ENCODE results near the gene DDX49. TPM values are rescaled to one million over a fixed set of nuclear protein-coding genes. Genes with fewer than 3 reads are reported as not detected.

DDX49 gene
- total and polyA plus RNA-seq, 4 donors, result 13.2 to 36.1 (median 29.2) TPM

GRCh38 chr19:18941628-18942354 is 22.3 kb downstream of the DDX49 start (continued):
- TF ChIP-seq, protein P1, sequence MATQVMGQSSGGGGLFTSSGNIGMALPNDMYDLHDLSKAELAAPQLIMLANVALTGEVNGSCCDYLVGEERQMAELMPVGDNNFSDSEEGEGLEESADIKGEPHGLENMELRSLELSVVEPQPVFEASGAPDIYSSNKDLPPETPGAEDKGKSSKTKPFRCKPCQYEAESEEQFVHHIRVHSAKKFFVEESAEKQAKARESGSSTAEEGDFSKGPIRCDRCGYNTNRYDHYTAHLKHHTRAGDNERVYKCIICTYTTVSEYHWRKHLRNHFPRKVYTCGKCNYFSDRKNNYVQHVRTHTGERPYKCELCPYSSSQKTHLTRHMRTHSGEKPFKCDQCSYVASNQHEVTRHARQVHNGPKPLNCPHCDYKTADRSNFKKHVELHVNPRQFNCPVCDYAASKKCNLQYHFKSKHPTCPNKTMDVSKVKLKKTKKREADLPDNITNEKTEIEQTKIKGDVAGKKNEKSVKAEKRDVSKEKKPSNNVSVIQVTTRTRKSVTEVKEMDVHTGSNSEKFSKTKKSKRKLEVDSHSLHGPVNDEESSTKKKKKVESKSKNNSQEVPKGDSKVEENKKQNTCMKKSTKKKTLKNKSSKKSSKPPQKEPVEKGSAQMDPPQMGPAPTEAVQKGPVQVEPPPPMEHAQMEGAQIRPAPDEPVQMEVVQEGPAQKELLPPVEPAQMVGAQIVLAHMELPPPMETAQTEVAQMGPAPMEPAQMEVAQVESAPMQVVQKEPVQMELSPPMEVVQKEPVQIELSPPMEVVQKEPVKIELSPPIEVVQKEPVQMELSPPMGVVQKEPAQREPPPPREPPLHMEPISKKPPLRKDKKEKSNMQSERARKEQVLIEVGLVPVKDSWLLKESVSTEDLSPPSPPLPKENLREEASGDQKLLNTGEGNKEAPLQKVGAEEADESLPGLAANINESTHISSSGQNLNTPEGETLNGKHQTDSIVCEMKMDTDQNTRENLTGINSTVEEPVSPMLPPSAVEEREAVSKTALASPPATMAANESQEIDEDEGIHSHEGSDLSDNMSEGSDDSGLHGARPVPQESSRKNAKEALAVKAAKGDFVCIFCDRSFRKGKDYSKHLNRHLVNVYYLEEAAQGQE (IDR thresholded peaks at IDR 0.05), result no peak
- TF ChIP-seq SP1 (IDR thresholded peaks at IDR 0.05), result no peak
- TF ChIP-seq TAF1 (conservative IDR thresholded peaks at IDR 0.05), result no peak
- TF ChIP-seq FOXA1 (IDR thresholded peaks at IDR 0.05), result no peak
- no peak for TF ChIP-seq NR2F2 (IDR thresholded peaks at IDR 0.05)
- TF ChIP-seq RAD21 (IDR thresholded peaks at IDR 0.05), result no peak

DNA sequence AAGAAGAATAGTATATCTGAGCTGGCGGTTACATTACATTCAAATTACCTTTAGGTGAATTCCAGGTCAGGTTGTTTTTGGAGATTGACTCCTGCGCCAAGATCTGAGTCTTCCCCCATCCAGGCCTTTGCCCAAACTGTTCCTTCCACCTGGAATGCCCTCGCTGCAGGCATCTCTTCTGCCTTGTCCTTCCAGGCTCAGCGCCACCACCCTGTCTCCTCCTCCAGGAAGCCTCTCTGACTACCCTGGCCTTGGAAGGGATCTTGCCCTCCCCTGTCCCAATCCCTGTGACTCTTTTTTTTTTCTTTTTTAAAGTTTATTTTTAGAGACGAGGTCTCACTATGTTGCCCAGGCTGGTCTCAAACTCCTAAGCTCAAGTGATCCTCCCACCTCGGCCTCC is 23.2 kb downstream of the DDX49 start:
- DNase-seq (ENCODE audit: low spot score), result no peak
- no peak overlapping the region for H3K27ac ChIP-seq (ENCODE audit: low read depth in 1 of 2, low read length in 2 of 2)
- H3K9me3 ChIP-seq (ENCODE audit: control insufficient read depth in 4 of 4, low read length in 3 of 4), result no peaks in the 10 kb centered on the region
- 86% methylated on average over 6 of the region's 6 CpGs for WGBS
- no peaks in the 10 kb centered on the region for H3K36me3 ChIP-seq (ENCODE audit: control insufficient read depth in 4 of 4, insufficient read depth in 3 of 4, low read depth in 1 of 4, low read length in 3 of 4)
- H3K4me1 ChIP-seq (ENCODE audit: control insufficient read depth in 4 of 4, insufficient read depth in 4 of 4, low read length in 3 of 4), result peaks cover 2 to 6% (median 4%) of the 10 kb centered on the region in 4 donors
- H3K9ac ChIP-seq (ENCODE audit: low read depth in 1 of 2, low read length in 2 of 2), result no peak overlapping the region
- TF ChIP-seq RAD21 (IDR thresholded peaks at IDR 0.05) (no peak), TAF1 (conservative IDR thresholded peaks at IDR 0.05) (no peak), HNF4A (conservative IDR thresholded peaks at IDR 0.05) (no peak), NR2F2 (IDR thresholded peaks at IDR 0.05) (no peak), YY1 (IDR thresholded peaks at IDR 0.05) (no peak), GABPA (IDR thresholded peaks at IDR 0.05 in 1 of 2, conservative IDR thresholded peaks at IDR 0.05 in 1 of 2) (no peak), EGR1 (IDR thresholded peaks at IDR 0.05; ENCODE audit: low read depth in 2 of 2) (no peak), HNF4G (IDR thresholded peaks at IDR 0.05) (no peak), CTCF (IDR thresholded peaks at IDR 0.05; ENCODE audit: low read depth, low read length, missing input control) (no peak)
- TF ChIP-seq, protein P2, sequence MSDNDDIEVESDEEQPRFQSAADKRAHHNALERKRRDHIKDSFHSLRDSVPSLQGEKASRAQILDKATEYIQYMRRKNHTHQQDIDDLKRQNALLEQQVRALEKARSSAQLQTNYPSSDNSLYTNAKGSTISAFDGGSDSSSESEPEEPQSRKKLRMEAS (IDR thresholded peaks at IDR 0.05), result no peak
- H3K27me3 ChIP-seq (ENCODE audit: control insufficient read depth in 4 of 4, insufficient read depth in 4 of 4, low read length in 3 of 4), result no peaks in the 10 kb centered on the region
- no peak overlapping the region for H3K4me3 ChIP-seq (ENCODE audit: low read depth in 1 of 3, low read length in 3 of 3)

DNA sequence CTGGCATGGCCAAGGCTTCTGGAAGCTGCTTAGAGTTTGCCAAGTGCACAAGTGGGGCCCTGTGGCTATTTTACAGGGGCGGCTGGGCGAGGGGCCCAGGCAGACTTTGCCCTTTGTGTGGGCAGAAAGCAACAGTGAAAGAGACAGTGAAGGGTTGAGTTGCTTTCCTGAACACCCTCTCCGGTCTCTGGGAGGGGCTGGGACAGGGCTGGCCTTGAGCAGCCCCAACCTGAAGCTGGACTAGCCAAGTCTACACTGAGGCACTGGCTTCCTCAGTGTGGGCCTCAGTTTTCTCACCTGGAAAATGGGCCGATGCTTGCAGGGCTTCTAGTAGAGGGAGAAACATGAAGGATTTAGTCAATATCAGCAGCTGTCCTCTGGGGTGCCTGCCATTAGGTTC is 23.9 kb downstream of the DDX49 start:
- Histone ChIP-seq H3K4me3 (ENCODE audit: low read depth in 1 of 3, low read length in 3 of 3) (no peak overlapping the region), H3K27me3 (ENCODE audit: control insufficient read depth in 4 of 4, insufficient read depth in 4 of 4, low read length in 3 of 4) (no peaks in the 10 kb centered on the region), H3K9me3 (ENCODE audit: control insufficient read depth in 4 of 4, low read length in 3 of 4) (no peaks in the 10 kb centered on the region), H3K9ac (ENCODE audit: low read depth in 1 of 2, low read length in 2 of 2) (no peak overlapping the region), H3K4me1 (ENCODE audit: control insufficient read depth in 4 of 4, insufficient read depth in 4 of 4, low read length in 3 of 4) (peaks cover 2 to 6% (median 4%) of the 10 kb centered on the region in 4 donors), H3K27ac (ENCODE audit: low read depth in 1 of 2, low read length in 2 of 2) (no peak overlapping the region), H3K36me3 (ENCODE audit: control insufficient read depth in 4 of 4, insufficient read depth in 3 of 4, low read depth in 1 of 4, low read length in 3 of 4) (no peaks in the 10 kb centered on the region)
- DNase-seq (ENCODE audit: low spot score), result no peak
- 69% methylated on average over 4 of the region's 4 CpGs for WGBS
- TF ChIP-seq, protein P2 (IDR thresholded peaks at IDR 0.05), result no peak
- TF ChIP-seq, protein P3, sequence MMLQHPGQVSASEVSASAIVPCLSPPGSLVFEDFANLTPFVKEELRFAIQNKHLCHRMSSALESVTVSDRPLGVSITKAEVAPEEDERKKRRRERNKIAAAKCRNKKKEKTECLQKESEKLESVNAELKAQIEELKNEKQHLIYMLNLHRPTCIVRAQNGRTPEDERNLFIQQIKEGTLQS (IDR thresholded peaks at IDR 0.05), result no peak
- TF ChIP-seq YY1 (IDR thresholded peaks at IDR 0.05), result no peak
- TF ChIP-seq FOXA1 (IDR thresholded peaks at IDR 0.05), result no peak
- TF ChIP-seq HNF4G (IDR thresholded peaks at IDR 0.05), result no peak
- no peak for TF ChIP-seq TAF1 (conservative IDR thresholded peaks at IDR 0.05)
- TF ChIP-seq HNF4A (conservative IDR thresholded peaks at IDR 0.05), result no peak
- TF ChIP-seq JUND (IDR thresholded peaks at IDR 0.05), result no peak
- TF ChIP-seq EGR1 (IDR thresholded peaks at IDR 0.05; ENCODE audit: low read depth in 2 of 2), result no peak
- TF ChIP-seq FOXA2 (IDR thresholded peaks at IDR 0.05), result no peak
- no peak for TF ChIP-seq CTCF (IDR thresholded peaks at IDR 0.05; ENCODE audit: low read depth, low read length, missing input control)
- TF ChIP-seq, protein P4, sequence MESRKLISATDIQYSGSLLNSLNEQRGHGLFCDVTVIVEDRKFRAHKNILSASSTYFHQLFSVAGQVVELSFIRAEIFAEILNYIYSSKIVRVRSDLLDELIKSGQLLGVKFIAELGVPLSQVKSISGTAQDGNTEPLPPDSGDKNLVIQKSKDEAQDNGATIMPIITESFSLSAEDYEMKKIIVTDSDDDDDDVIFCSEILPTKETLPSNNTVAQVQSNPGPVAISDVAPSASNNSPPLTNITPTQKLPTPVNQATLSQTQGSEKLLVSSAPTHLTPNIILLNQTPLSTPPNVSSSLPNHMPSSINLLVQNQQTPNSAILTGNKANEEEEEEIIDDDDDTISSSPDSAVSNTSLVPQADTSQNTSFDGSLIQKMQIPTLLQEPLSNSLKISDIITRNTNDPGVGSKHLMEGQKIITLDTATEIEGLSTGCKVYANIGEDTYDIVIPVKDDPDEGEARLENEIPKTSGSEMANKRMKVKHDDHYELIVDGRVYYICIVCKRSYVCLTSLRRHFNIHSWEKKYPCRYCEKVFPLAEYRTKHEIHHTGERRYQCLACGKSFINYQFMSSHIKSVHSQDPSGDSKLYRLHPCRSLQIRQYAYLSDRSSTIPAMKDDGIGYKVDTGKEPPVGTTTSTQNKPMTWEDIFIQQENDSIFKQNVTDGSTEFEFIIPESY (IDR thresholded peaks at IDR 0.05), result no peak
- TF ChIP-seq RAD21 (IDR thresholded peaks at IDR 0.05), result no peak
- TF ChIP-seq SP1 (IDR thresholded peaks at IDR 0.05), result no peak
- TF ChIP-seq RXRA (IDR thresholded peaks at IDR 0.05), result no peak
- no peak for TF ChIP-seq NR2F2 (IDR thresholded peaks at IDR 0.05)
